H1 (cell line): ENCODE data around the gene EDDM3A. TPM values are rescaled to one million over a fixed set of nuclear protein-coding genes. Genes with fewer than 3 reads are reported as not detected.

ENCODE experiments used
- CTCF ChIA-PET: fragments of 300-600 bp; sonication (Branson Sonifier 250); formaldehyde crosslinking; loops from one replicate; lab custom pipeline; 2021; ENCODE audit not compliant: partially characterized antibody; lab: Charles Lee
- POLR2A ChIA-PET: fragments of 300-600 bp; sonication (Branson Sonifier 250); formaldehyde crosslinking; loops from one replicate; lab custom pipeline; 2021; ENCODE audit warnings: inconsistent platforms; ENCODE audit not compliant: partially characterized antibody; lab: Charles Lee
- DNase-seq, 2 experiments: peaks; one replicate each; pipeline versions ENCODE4 v3.0.0 to v3.0.0-alpha.2; 2010 to 2022; ENCODE audit warnings: low spot score in 2 of 2, low read depth in 1 of 2, mixed read lengths in 1 of 2
- FAIRE-seq: peaks from 2 replicates; lab custom pipeline; 2011; peaks lifted over from hg19 to GRCh38; lab: Jason Lieb, UNC
- H2AFZ ChIP-seq: 2 replicates; pipeline ENCODE4 v1.8.1; 2012; ENCODE audit warnings: low read length, inconsistent platforms
- H2AK5ac ChIP-seq: 2 replicates; pipeline ENCODE4 v1.6.1; 2013; ENCODE audit warnings: low read depth, low read length
- H2BK120ac ChIP-seq: replicated peaks from 2 replicates; pipeline ENCODE3; 2013; ENCODE audit warnings: low read depth, low read length, inconsistent platforms
- H2BK12ac ChIP-seq: 2 replicates; pipeline ENCODE4 v1.6.1; 2013; ENCODE audit warnings: low read depth, low read length
- H2BK15ac ChIP-seq: 2 replicates; pipeline ENCODE4 v1.6.1; 2013; ENCODE audit warnings: low read length
- H2BK20ac ChIP-seq: 2 replicates; pipeline ENCODE4 v1.6.1; 2013; ENCODE audit warnings: low read length
- H2BK5ac ChIP-seq: 2 replicates; pipeline ENCODE4 v1.6.1; 2013; ENCODE audit warnings: low read depth, low read length
- H3K14ac ChIP-seq: 2 replicates; pipeline ENCODE4 v1.6.1; 2013; ENCODE audit warnings: inconsistent platforms; ENCODE audit not compliant: insufficient read length
- H3K18ac ChIP-seq: 2 replicates; pipeline ENCODE4 v1.6.1; 2013; ENCODE audit warnings: low read length; ENCODE audit errors: extremely low read depth
- H3K23ac ChIP-seq: 2 replicates; pipeline ENCODE4 v1.6.1; 2013; ENCODE audit warnings: inconsistent platforms; ENCODE audit not compliant: insufficient read length
- H3K23me2 ChIP-seq: 2 replicates; pipeline ENCODE4 v1.6.1; 2013; ENCODE audit warnings: low read depth, low read length
- H3K27ac ChIP-seq: 2 replicates; pipeline ENCODE4 v1.6.1; 2011; ENCODE audit warnings: low read depth, low read length, inconsistent platforms
- H3K27me3 ChIP-seq, 4 experiments: replicated peaks in 1 of 4; 1 replicate in 1 of 4; 2 replicates in 3 of 4; pipeline versions ENCODE4 v1.6.1 to v1.8.1; 2011 to 2013; ENCODE audit warnings: low read length in 3 of 4, mild to moderate bottlenecking in 3 of 4, inconsistent platforms in 2 of 4, mixed read lengths in 2 of 4, moderate library complexity in 1 of 4; ENCODE audit not compliant: control insufficient read depth in 3 of 4, insufficient read depth in 3 of 4; ENCODE audit errors: extremely low read depth in 1 of 4
- H3K36me3 ChIP-seq, 4 experiments: 2 replicates each; pipeline versions ENCODE4 v1.6.1 to v1.8.1; 2011 to 2013; ENCODE audit warnings: mild to moderate bottlenecking in 4 of 4, low read length in 3 of 4, moderate library complexity in 2 of 4, control low read depth in 1 of 4, inconsistent platforms in 1 of 4; ENCODE audit not compliant: insufficient read depth in 4 of 4, control insufficient read depth in 2 of 4
- H3K4ac ChIP-seq: replicated peaks from 2 replicates; pipeline ENCODE3; 2013; ENCODE audit warnings: low read length, low read depth, mixed read lengths, inconsistent platforms; ENCODE audit not compliant: insufficient read length
- H3K4me1 ChIP-seq, 4 experiments: replicated peaks in 1 of 4; 1 replicate in 1 of 4; 2 replicates in 3 of 4; pipeline versions ENCODE4 v1.6.1 to v1.8.1; 2011 to 2013; ENCODE audit warnings: low read length in 3 of 4, inconsistent platforms in 2 of 4, mixed read lengths in 1 of 4; ENCODE audit not compliant: insufficient read depth in 4 of 4, control insufficient read depth in 3 of 4
- H3K4me2 ChIP-seq, 2 experiments: 2 replicates each; pipeline versions ENCODE4 v1.6.1 to v1.8.1; 2011 to 2013; ENCODE audit warnings: low read depth in 2 of 2, low read length in 2 of 2, control low read depth in 1 of 2, inconsistent platforms in 1 of 2, mild to moderate bottlenecking in 1 of 2; ENCODE audit not compliant: insufficient read depth in 1 of 2
- H3K4me3 ChIP-seq, 4 experiments: fragments of 200-600, 300-600 bp in 1 of 4; sonication (generic), shearing (Covaris generic), sonication (Bioruptor Twin) in 1 of 4; 2 replicates each; pipeline versions ENCODE4 v1.5.1 to v1.8.1; 2011 to 2016; ENCODE audit warnings: low read length in 4 of 4, low read depth in 3 of 4, control low read depth in 2 of 4, inconsistent platforms in 2 of 4, mild to moderate bottlenecking in 2 of 4, mixed read lengths in 1 of 4, moderate library complexity in 1 of 4; ENCODE audit not compliant: insufficient read depth in 2 of 4; ENCODE audit errors: extremely low read depth in 1 of 4
- H3K56ac ChIP-seq: replicated peaks from 2 replicates; pipeline ENCODE3; 2013; ENCODE audit warnings: low read depth, mild to moderate bottlenecking, mixed read lengths, low read length, inconsistent platforms; ENCODE audit not compliant: insufficient read length
- H3K79me1 ChIP-seq: 2 replicates; pipeline ENCODE4 v1.6.1; 2013; ENCODE audit warnings: low read depth, low read length, control low read depth
- H3K79me2 ChIP-seq, 2 experiments: 2 replicates each; pipeline versions ENCODE4 v1.6.1 to v1.8.1; 2012 to 2013; ENCODE audit warnings: low read length in 2 of 2, mild to moderate bottlenecking in 2 of 2, inconsistent platforms in 1 of 2; ENCODE audit not compliant: insufficient read depth in 2 of 2, control insufficient read depth in 1 of 2
- H3K9ac ChIP-seq, 4 experiments: replicated peaks in 1 of 4; 1 replicate in 1 of 4; 2 replicates in 3 of 4; pipeline versions ENCODE4 v1.6.1 to v1.8.1; 2011 to 2013; ENCODE audit warnings: low read depth in 3 of 4, low read length in 3 of 4, control low read depth in 2 of 4, mild to moderate bottlenecking in 2 of 4, moderate library complexity in 2 of 4, inconsistent platforms in 1 of 4; ENCODE audit errors: extremely low read depth in 1 of 4
- H3K9me3 ChIP-seq, 2 experiments: 2 replicates each; pipeline versions ENCODE4 v1.6.1 to v1.8.1; 2012 to 2013; ENCODE audit warnings: mild to moderate bottlenecking in 2 of 2, moderate library complexity in 2 of 2, control low read depth in 1 of 2, inconsistent platforms in 1 of 2, low read depth in 1 of 2, low read length in 1 of 2, mixed read lengths in 1 of 2; ENCODE audit not compliant: insufficient read depth in 2 of 2
- H4K20me1 ChIP-seq, 2 experiments: replicated peaks in 1 of 2; 2 replicates each; pipeline versions ENCODE3 to v1.8.1; 2011 to 2013; ENCODE audit warnings: inconsistent platforms in 2 of 2, low read length in 2 of 2, mild to moderate bottlenecking in 1 of 2; ENCODE audit not compliant: insufficient read depth in 2 of 2, control insufficient read depth in 1 of 2
- H4K5ac ChIP-seq: 2 replicates; pipeline ENCODE4 v1.6.1; 2013; ENCODE audit warnings: low read length, low read depth, mixed read lengths, inconsistent platforms; ENCODE audit not compliant: insufficient read length
- H4K8ac ChIP-seq: 2 replicates; pipeline ENCODE4 v1.8.0; 2013; ENCODE audit warnings: mild to moderate bottlenecking, moderate library complexity, low read length, inconsistent platforms; ENCODE audit not compliant: insufficient read depth; ENCODE audit errors: extremely low read depth
- H4K91ac ChIP-seq: replicated peaks from 2 replicates; pipeline ENCODE3; 2013; ENCODE audit warnings: low read length, mixed read lengths, inconsistent platforms; ENCODE audit not compliant: insufficient read length
- CTBP2 ChIP-seq: IDR thresholded peaks from 2 replicates; pipeline ENCODE4 v1.7.0; 2011; ENCODE audit warnings: borderline replicate concordance, mild to moderate bottlenecking, moderate library complexity, mixed read lengths, low read length; ENCODE audit not compliant: insufficient read depth, insufficient read length
- KDM1A ChIP-seq: fragments of 200-600, 300-600 bp; sonication (generic); IDR thresholded peaks from 2 replicates; pipeline ENCODE4 v1.7.1; 2016; ENCODE audit warnings: mild to moderate bottlenecking, low read length, borderline replicate concordance
- RBBP5 ChIP-seq: IDR thresholded peaks from 2 replicates; pipeline ENCODE4 v1.7.1; 2012; ENCODE audit warnings: low read depth, mild to moderate bottlenecking, inconsistent platforms, low read length, moderate library complexity, borderline replicate concordance
- RNF2 ChIP-seq: fragments of 200-900, 300-1000 bp; sonication (generic); IDR thresholded peaks from 2 replicates; pipeline ENCODE4 v1.7.1; 2016; ENCODE audit warnings: borderline replicate concordance, low read depth, mild to moderate bottlenecking, antibody characterized with exemption, low read length; ENCODE audit not compliant: poor library complexity, severe bottlenecking; ENCODE audit errors: missing control alignments
- SRF ChIP-seq: IDR thresholded peaks from 2 replicates; pipeline ENCODE4 v1.6.1; 2011; ENCODE audit warnings: mild to moderate bottlenecking, low read depth, low read length, moderate library complexity
- TAF1 ChIP-seq: IDR thresholded peaks from 2 replicates; pipeline ENCODE4 v1.6.1; 2011; ENCODE audit warnings: mild to moderate bottlenecking, low read depth, low read length
- polyA plus RNA-seq, 7 experiments: library from polyadenylated mRNA; depleted of rRNA in 3 of 7; stranded (reverse) in 5 of 7; unstranded in 2 of 7; fragments of >200 nt in 5 of 7; fragments of 200-250 nt in 2 of 7; gene quantifications; 1 replicate in 5 of 7; 2 replicates in 1 of 7; 4 replicates in 1 of 7; pipeline versions ENCODE4 v1.2.1 to v1.2.3, GENCODE V29; 2011 to 2013; ENCODE audit warnings: missing spikeins in 2 of 7, mixed read lengths in 2 of 7
- total RNA-seq: library from RNA; stranded (reverse); fragmentation: NEBNext Ultra II Directional; extraction: Animal tissue kit (Norgen Biotek cat#: 25700); gene quantifications from 2 replicates; pipeline ENCODE4 v1.2.1, GENCODE V29; 2021
- TF ChIP-seq, protein P1 (sequence below): IDR thresholded peaks from 2 replicates; pipeline ENCODE4 v1.6.1; 2011; ENCODE audit warnings: low read depth, mild to moderate bottlenecking, low read length; ENCODE audit not compliant: insufficient read depth

The EDDM3A gene
- total and polyA plus RNA-seq, 2 of the 8 experiments (the other 6 are each of a cell fraction or from before 2014, with no cell fraction given), result 0.09 TPM; not detected in 1

GRCh38 chr14:20760950-20761349 lies 15.3 kb downstream of the EDDM3A start:
- no peak for DNase-seq
- H3K23me2 ChIP-seq, result no peaks in the 10 kb centered on the region
- ChIA-PET POLR2A (no interaction called here), CTCF (interaction anchor here (0.8 to 1.6 kb wide), 10 partner anchors 22 to 275 kb away, joined by 3 to 5 read pairs (median 3); no protein-coding TSS in a partner anchor)
- FAIRE-seq, result no peak
- no peak overlapping the region for H3K23ac ChIP-seq
- H3K4me1 ChIP-seq, result peaks cover 0 to 9% (median 2%) of the 10 kb centered on the region in 4 experiments; a peak in 6 of 7 replicates
- no peak overlapping the region for H3K56ac ChIP-seq
- no peaks in the 10 kb centered on the region for H3K9me3 ChIP-seq
- no peak overlapping the region for H3K27ac ChIP-seq
- no peak overlapping the region for H2BK120ac ChIP-seq
- no peak overlapping the region for H4K91ac ChIP-seq
- H2BK20ac ChIP-seq, result peak overlapping the region; percentile 62; the same call in 1 of the 2 replicates
- H3K4ac ChIP-seq, result no peak overlapping the region
- H3K4me2 ChIP-seq, result no peak overlapping the region
- no peak overlapping the region for H3K9ac ChIP-seq
- peak overlapping the region; percentile 61; the same call in 1 of the 2 replicates for H2BK12ac ChIP-seq
- H3K36me3 ChIP-seq, result no peaks in the 10 kb centered on the region
- no peak overlapping the region for H3K4me3 ChIP-seq
- H3K79me1 ChIP-seq, result no peaks in the 10 kb centered on the region
- no peaks in the 10 kb centered on the region for H3K79me2 ChIP-seq
- no peak overlapping the region for H2BK5ac ChIP-seq
- no peak overlapping the region for H4K8ac ChIP-seq
- no peak overlapping the region for H2AK5ac ChIP-seq
- no peak overlapping the region for H3K14ac ChIP-seq
- no peak overlapping the region; the same call in 1 of the 2 replicates for H3K18ac ChIP-seq
- no peaks in the 10 kb centered on the region for H4K20me1 ChIP-seq
- H2BK15ac ChIP-seq, result no peak overlapping the region
- TF ChIP-seq, protein P1, sequence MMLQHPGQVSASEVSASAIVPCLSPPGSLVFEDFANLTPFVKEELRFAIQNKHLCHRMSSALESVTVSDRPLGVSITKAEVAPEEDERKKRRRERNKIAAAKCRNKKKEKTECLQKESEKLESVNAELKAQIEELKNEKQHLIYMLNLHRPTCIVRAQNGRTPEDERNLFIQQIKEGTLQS, result no peak
- TF ChIP-seq TAF1 (no peak), RNF2 (no peak), KDM1A (no peak), CTBP2 (no peak), RBBP5 (no peak), SRF (no peak)
- H3K27me3 ChIP-seq, result no peaks in the 10 kb centered on the region
- no peak overlapping the region for H4K5ac ChIP-seq
- no peak overlapping the region for H2AFZ ChIP-seq
